ENCODE data around the gene SMC5. TPM values are rescaled to one million over a fixed set of nuclear protein-coding genes. Genes with fewer than 3 reads are reported as not detected.
"Not testable (repeated sequence)": the region's sequence is repeated elsewhere in the genome, so short reads cannot be mapped to it uniquely, and the experiment has no call there.

SMC5 gene
- total RNA-seq, 1 experiment from 2014 or later: 42.8 TPM

DNA sequence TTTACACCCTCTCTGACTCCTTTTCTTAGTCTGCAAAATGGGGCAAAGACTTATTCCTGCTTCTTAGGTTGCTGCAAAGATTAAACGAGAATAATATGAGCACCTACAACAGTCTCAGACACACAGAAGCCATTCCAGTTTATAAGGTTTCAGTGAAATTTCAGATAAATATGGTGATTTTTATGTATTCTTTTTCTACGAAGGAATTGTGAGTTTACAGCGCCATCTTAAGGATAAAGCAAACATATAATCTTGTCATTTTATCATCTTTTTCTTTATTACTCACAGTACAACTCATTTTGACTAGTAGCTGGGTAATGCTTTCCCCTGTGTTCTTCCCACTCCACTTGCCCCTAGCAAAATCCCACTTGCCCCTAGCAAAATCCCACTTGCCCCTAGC lies 29.2 kb upstream of the SMC5 start:
- no peak overlapping the region for H3K4me2 ChIP-seq (ENCODE audit: low read depth, low read length, poor library complexity, severe bottlenecking)
- H3K4me1 ChIP-seq (ENCODE audit: low read length): no peaks in the 10 kb centered on the region
- H3K27me3 ChIP-seq (ENCODE audit: low read length): no peaks in the 10 kb centered on the region
- H3K9ac ChIP-seq (ENCODE audit: low read length): no peak overlapping the region
- no peaks in the 10 kb centered on the region for H3K36me3 ChIP-seq (ENCODE audit: insufficient read depth, low read length)
- no peaks in the 10 kb centered on the region for H3K9me2 ChIP-seq (replicated peaks; ENCODE audit: insufficient read depth, low read length)
- no peak overlapping the region for H2AFZ ChIP-seq (ENCODE audit: low read length)
- no peaks in the 10 kb centered on the region for H3K79me2 ChIP-seq (ENCODE audit: low read length)
- H4K20me1 ChIP-seq (ENCODE audit: insufficient read depth, low read depth, low read length): no peaks in the 10 kb centered on the region
- no peak overlapping the region for H3K4me3 ChIP-seq (ENCODE audit: low read length)
- peak; percentile 59 for DNase-seq
- no peak overlapping the region for H3K27ac ChIP-seq (ENCODE audit: low read length)
- no peaks in the 10 kb centered on the region for H3K9me3 ChIP-seq (ENCODE audit: low read length)

DNA sequence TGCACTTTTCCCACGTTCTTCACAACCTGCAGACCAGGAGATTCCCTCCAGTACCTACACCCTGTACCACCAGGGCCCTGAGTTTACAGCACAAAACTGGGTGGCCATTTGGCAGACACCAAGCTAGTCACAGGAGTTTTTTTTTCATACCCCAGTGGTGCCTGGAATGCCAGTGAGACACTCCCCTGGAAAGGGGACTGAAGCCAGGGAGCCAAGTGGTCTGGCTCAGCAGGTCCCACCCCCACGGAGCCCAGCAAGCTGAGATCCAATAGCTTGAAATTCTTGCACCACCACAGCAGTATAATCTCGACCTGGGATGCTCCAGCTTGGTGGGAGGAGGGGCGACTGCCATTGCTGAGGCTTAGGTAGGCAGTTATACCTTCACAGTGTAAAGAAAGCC lies 26.3 kb upstream of the SMC5 start:
- H3K9me3 ChIP-seq (ENCODE audit: low read length): no peaks in the 10 kb centered on the region
- H3K9ac ChIP-seq (ENCODE audit: low read length): no peak overlapping the region
- H3K4me1 ChIP-seq (ENCODE audit: low read length): no peaks in the 10 kb centered on the region
- no peaks in the 10 kb centered on the region for H3K27me3 ChIP-seq (ENCODE audit: low read length)
- no peak overlapping the region for H2AFZ ChIP-seq (ENCODE audit: low read length)
- H3K79me2 ChIP-seq (ENCODE audit: low read length): no peaks in the 10 kb centered on the region
- H3K36me3 ChIP-seq (ENCODE audit: insufficient read depth, low read length): no peaks in the 10 kb centered on the region
- H3K27ac ChIP-seq (ENCODE audit: low read length): no peak overlapping the region
- no peak overlapping the region for H3K4me3 ChIP-seq (ENCODE audit: low read length)
- H3K4me2 ChIP-seq (ENCODE audit: low read depth, low read length, poor library complexity, severe bottlenecking): no peak overlapping the region
- no peaks in the 10 kb centered on the region for H3K9me2 ChIP-seq (replicated peaks; ENCODE audit: insufficient read depth, low read length)
- H4K20me1 ChIP-seq (ENCODE audit: insufficient read depth, low read depth, low read length): no peaks in the 10 kb centered on the region
- DNase-seq: no peak

DNA sequence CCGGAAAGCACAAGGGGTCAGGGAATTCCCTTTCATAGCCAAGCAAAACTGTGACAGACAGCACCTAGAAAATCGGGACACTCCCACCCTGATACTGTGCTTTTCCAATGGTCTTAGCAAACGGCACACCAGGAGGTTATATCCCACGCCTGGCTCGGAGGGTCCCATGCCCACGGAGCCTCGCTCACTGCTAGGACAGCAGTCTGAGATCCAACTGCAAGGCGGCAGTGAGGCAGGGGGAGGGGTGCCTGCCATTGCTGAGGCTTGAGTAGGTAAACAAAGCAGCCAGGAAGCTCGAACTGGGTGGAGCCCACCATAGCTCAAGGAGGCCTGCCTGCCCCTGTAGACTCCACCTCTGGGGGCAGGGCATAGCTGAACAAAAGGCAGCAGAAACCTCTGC lies 24.6 kb upstream of the SMC5 start:
- DNase-seq: peak; percentile 9

DNA sequence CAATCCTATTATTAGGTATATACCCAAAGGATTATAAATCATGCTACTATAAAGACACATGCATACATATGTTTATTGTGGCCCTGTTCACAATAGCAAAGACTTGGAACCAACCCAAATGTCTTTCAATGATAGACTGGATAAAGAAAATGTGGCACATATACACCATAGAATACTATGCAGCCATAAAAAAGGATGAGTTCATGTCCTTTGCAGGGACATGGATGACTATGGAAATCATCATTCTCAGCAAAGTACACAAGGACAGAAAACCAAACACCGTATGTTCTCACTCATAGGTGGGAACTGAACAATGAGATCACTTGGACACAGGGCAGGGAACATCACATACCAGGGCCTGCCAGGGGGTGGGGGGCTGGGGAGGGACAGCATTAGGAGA lies 12.8 kb upstream of the SMC5 start:
- H3K36me3 ChIP-seq (ENCODE audit: insufficient read depth, low read length): not testable (repeated sequence)

More for the DNA sequence above, 24.6 kb upstream of the SMC5 start:
- not testable (repeated sequence) for H3K4me1 ChIP-seq (ENCODE audit: low read length); H3K27me3 ChIP-seq (ENCODE audit: low read length); H3K79me2 ChIP-seq (ENCODE audit: low read length); H3K36me3 ChIP-seq (ENCODE audit: insufficient read depth, low read length); H3K9me2 ChIP-seq (replicated peaks; ENCODE audit: insufficient read depth, low read length); H4K20me1 ChIP-seq (ENCODE audit: insufficient read depth, low read depth, low read length); H3K9ac ChIP-seq (ENCODE audit: low read length); H3K4me3 ChIP-seq (ENCODE audit: low read length); H3K9me3 ChIP-seq (ENCODE audit: low read length); H3K4me2 ChIP-seq (ENCODE audit: low read depth, low read length, poor library complexity, severe bottlenecking); H2AFZ ChIP-seq (ENCODE audit: low read length); H3K27ac ChIP-seq (ENCODE audit: low read length)

DNA sequence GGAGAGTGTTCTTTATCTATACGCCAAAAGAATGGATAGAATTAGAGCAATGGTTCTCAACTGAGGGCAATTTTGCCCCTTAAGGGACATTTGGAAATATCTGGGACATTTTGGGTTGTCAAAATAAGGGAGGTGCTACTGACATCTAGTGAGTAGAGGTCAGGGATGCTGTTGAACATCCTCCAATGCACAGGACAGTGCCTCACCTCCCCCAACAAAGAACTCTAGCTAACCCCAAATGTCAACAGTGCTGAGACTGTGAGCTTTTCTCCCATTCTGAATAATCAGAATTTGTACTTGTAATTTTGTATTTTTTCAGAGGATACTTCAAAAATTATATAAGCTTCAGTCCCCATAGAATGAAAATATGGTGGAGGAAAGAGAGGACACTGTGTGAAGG lies 8.6 kb upstream of the SMC5 start:
- H3K9me3 ChIP-seq (ENCODE audit: low read length): no peaks in the 10 kb centered on the region
- no peaks in the 10 kb centered on the region for H3K9me2 ChIP-seq (replicated peaks; ENCODE audit: insufficient read depth, low read length)
- H2AFZ ChIP-seq (ENCODE audit: low read length): no peak overlapping the region
- no peak overlapping the region for H3K27ac ChIP-seq (ENCODE audit: low read length)
- DNase-seq: peak; percentile 7
- H3K27me3 ChIP-seq (ENCODE audit: low read length): no peaks in the 10 kb centered on the region
- 0 out of 2 replicates have a peak, but pooled peaks cover 3% of the 10 kb centered on the region for H4K20me1 ChIP-seq (ENCODE audit: insufficient read depth, low read depth, low read length)
- H3K4me3 ChIP-seq (ENCODE audit: low read length): no peak overlapping the region
- H3K4me2 ChIP-seq (ENCODE audit: low read depth, low read length, poor library complexity, severe bottlenecking): no peak overlapping the region
- no peaks in the 10 kb centered on the region for H3K79me2 ChIP-seq (ENCODE audit: low read length)
- no peaks in the 10 kb centered on the region for H3K36me3 ChIP-seq (ENCODE audit: insufficient read depth, low read length)
- H3K4me1 ChIP-seq (ENCODE audit: low read length): no peaks in the 10 kb centered on the region
- no peak overlapping the region for H3K9ac ChIP-seq (ENCODE audit: low read length)

More for the DNA sequence above, 12.8 kb upstream of the SMC5 start:
- not testable (repeated sequence) for H3K9ac ChIP-seq (ENCODE audit: low read length); H4K20me1 ChIP-seq (ENCODE audit: insufficient read depth, low read depth, low read length); H2AFZ ChIP-seq (ENCODE audit: low read length); H3K4me1 ChIP-seq (ENCODE audit: low read length); H3K9me3 ChIP-seq (ENCODE audit: low read length); H3K4me2 ChIP-seq (ENCODE audit: low read depth, low read length, poor library complexity, severe bottlenecking); H3K4me3 ChIP-seq (ENCODE audit: low read length); H3K27me3 ChIP-seq (ENCODE audit: low read length); H3K9me2 ChIP-seq (replicated peaks; ENCODE audit: insufficient read depth, low read length); H3K79me2 ChIP-seq (ENCODE audit: low read length); H3K27ac ChIP-seq (ENCODE audit: low read length)
- DNase-seq: peak; percentile 6

DNA sequence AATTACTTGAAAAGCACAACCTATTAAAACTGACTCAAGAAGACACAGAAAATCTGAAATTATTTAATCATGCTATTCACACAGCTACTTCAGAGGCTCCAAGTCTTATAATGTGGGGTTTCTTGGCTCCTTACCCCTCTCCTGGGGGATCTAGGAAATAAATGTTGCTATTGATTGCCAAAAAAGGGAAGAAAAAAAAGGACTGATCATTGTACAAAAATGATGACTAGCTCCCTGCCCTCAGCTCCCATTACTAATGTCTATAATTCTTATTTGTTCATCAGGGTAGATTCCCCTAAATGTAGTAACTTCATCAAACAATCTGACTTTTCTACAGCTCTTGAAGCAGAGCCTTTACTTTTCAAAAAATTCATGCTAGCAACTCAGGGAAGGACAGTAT lies 3.3 kb upstream of the SMC5 start:
- Histone ChIP-seq H3K27ac (ENCODE audit: low read length) (no peak overlapping the region), H3K9me2 (replicated peaks; ENCODE audit: insufficient read depth, low read length) (no peaks in the 10 kb centered on the region), H3K79me2 (ENCODE audit: low read length) (peaks cover 17% of the 10 kb centered on the region), H3K4me3 (ENCODE audit: low read length) (no peak overlapping the region), H3K36me3 (ENCODE audit: insufficient read depth, low read length) (peaks cover 2% of the 10 kb centered on the region; the same call in 1 of the 2 replicates), H3K4me2 (ENCODE audit: low read depth, low read length, poor library complexity, severe bottlenecking) (no peak overlapping the region), H4K20me1 (ENCODE audit: insufficient read depth, low read depth, low read length) (peaks cover 13% of the 10 kb centered on the region), H3K4me1 (ENCODE audit: low read length) (peaks cover 25% of the 10 kb centered on the region), H3K27me3 (ENCODE audit: low read length) (no peaks in the 10 kb centered on the region), H3K9ac (ENCODE audit: low read length) (no peak overlapping the region), H2AFZ (ENCODE audit: low read length) (no peak overlapping the region), H3K9me3 (ENCODE audit: low read length) (no peaks in the 10 kb centered on the region)
- DNase-seq: peak; percentile 32

DNA sequence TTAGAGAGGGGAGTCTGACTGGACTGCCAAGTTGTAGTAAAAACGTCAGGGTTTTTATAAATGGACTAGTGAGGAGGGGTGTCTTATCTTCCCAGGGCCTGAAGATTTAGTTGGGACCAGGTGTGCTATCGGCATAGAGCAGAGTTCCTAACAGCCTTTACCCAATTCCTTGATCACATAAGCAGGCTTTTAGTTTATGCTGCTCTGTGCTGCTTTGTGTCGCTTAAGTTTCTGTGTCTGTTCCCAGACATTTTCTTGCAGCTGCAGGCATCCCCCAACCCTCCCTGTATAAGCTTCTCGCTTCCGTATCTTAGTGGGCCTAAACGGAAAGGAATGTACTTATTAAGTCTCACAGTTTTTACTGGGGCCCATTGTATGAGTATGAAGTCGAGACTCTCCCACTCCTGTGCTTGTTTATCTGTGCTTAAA lies 2.6 kb upstream of the SMC5 start:
- DNase-seq: no peak
- H3K36me3 ChIP-seq (ENCODE audit: insufficient read depth, low read length): peaks cover 8% of the 10 kb centered on the region; the same call in 1 of the 2 replicates
- no peaks in the 10 kb centered on the region for H3K9me3 ChIP-seq (ENCODE audit: low read length)
- H3K27me3 ChIP-seq (ENCODE audit: low read length): no peaks in the 10 kb centered on the region
- peaks cover 19% of the 10 kb centered on the region for H4K20me1 ChIP-seq (ENCODE audit: insufficient read depth, low read depth, low read length)
- peaks cover 31% of the 10 kb centered on the region for H3K4me1 ChIP-seq (ENCODE audit: low read length)
- no peak overlapping the region for H3K4me3 ChIP-seq (ENCODE audit: low read length)
- H3K9ac ChIP-seq (ENCODE audit: low read length): no peak overlapping the region
- H3K27ac ChIP-seq (ENCODE audit: low read length): no peak overlapping the region
- peaks cover 23% of the 10 kb centered on the region for H3K79me2 ChIP-seq (ENCODE audit: low read length)
- no peaks in the 10 kb centered on the region for H3K9me2 ChIP-seq (replicated peaks; ENCODE audit: insufficient read depth, low read length)
- H2AFZ ChIP-seq (ENCODE audit: low read length): no peak overlapping the region
- no peak overlapping the region for H3K4me2 ChIP-seq (ENCODE audit: low read depth, low read length, poor library complexity, severe bottlenecking)

DNA sequence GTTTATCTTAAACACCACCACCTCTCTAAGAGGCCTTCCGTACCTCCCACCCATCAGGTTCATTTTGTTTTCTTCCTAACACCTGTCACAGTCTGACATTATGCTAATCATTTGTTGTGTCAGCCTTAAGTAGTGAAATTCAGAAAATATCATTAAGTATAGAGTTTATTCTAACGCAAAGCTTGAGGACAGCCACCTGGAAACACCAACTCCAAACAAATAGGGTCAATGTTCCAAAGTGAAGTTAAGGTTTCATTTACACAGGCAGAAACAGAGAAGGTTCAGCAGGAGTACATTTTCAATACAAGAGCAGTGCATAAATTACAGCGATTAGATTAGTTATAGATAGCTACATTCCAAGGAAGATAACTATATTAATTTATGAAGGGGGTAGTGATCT lies 1.3 kb upstream of the SMC5 start:
- Histone ChIP-seq H3K27me3 (ENCODE audit: low read length) (no peaks in the 10 kb centered on the region), H3K9ac (ENCODE audit: low read length) (no peak overlapping the region), H3K79me2 (ENCODE audit: low read length) (peaks cover 37% of the 10 kb centered on the region), H3K9me2 (replicated peaks; ENCODE audit: insufficient read depth, low read length) (no peaks in the 10 kb centered on the region), H3K36me3 (ENCODE audit: insufficient read depth, low read length) (peaks cover 21% of the 10 kb centered on the region; the same call in 1 of the 2 replicates), H3K4me1 (ENCODE audit: low read length) (peaks cover 42% of the 10 kb centered on the region), H3K4me3 (ENCODE audit: low read length) (no peak overlapping the region), H3K27ac (ENCODE audit: low read length) (no peak overlapping the region), H4K20me1 (ENCODE audit: insufficient read depth, low read depth, low read length) (peaks cover 25% of the 10 kb centered on the region), H3K9me3 (ENCODE audit: low read length) (no peaks in the 10 kb centered on the region), H3K4me2 (ENCODE audit: low read depth, low read length, poor library complexity, severe bottlenecking) (peak overlapping the region; percentile 84), H2AFZ (ENCODE audit: low read length) (no peak overlapping the region)
- no peak for DNase-seq
